HG02840 (cell line): ENCODE data around the gene NOS1.
"Not testable (repeated sequence)": the region's sequence is repeated elsewhere in the genome, so short reads cannot be mapped to it uniquely, and the experiment has no call there.

Source experiments
- ATAC-seq: cut with Tn5 transposase; IDR thresholded peaks from one replicate; pipeline ENCODE4 v1.9.1; 2021; ENCODE audit warnings: mild to moderate bottlenecking, moderate library complexity, moderate number of reproducible peaks; ENCODE audit not compliant: unreplicated experiment, low FRiP score

NOS1 gene

GRCh38 chr12:117188121-117188665 is 173.2 kb downstream of the NOS1 start:
- no peak for ATAC-seq

- ATAC-seq: no peak
These were observed 174.0 kb downstream of the NOS1 start for GRCh38 chr12:117187421-117187820.

DNA sequence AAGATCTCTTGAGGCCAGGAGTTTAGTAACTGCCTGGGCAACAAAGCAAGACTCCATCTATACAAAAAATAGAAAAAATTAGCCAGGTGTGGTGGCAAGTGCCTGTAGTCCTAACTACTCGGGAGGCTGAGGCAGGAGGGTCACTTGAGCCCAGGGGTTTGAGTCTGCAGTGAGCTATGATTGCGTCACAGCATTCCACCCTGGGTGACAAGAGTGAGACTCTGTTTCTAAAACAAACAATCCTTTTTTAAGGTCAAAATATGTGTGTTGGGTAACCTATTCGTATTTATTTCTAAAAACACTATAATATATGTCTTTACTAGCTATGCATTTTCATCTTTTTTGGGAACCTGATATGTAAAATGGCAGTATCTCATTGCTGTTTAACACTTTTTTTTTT is 178.6 kb downstream of the NOS1 start:
- ATAC-seq: no peak

DNA sequence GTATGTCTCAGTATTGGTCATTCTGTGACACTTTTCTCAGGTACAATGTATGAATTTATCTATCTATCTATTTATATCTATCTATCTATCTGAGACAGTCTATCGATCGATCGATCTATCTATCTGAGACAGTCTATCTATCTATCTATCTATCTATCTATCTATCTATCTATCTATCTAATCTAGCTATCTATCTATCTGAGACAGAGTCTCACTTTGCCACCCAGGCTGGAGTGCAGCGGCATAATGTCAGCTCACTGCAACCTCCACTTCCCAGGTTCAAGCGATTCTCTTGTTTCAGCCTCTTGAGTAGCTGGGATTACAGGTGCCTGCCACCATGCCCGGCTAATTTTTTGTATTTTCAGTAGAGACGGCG is 180.0 kb downstream of the NOS1 start:
- ATAC-seq: not testable (repeated sequence)

DNA sequence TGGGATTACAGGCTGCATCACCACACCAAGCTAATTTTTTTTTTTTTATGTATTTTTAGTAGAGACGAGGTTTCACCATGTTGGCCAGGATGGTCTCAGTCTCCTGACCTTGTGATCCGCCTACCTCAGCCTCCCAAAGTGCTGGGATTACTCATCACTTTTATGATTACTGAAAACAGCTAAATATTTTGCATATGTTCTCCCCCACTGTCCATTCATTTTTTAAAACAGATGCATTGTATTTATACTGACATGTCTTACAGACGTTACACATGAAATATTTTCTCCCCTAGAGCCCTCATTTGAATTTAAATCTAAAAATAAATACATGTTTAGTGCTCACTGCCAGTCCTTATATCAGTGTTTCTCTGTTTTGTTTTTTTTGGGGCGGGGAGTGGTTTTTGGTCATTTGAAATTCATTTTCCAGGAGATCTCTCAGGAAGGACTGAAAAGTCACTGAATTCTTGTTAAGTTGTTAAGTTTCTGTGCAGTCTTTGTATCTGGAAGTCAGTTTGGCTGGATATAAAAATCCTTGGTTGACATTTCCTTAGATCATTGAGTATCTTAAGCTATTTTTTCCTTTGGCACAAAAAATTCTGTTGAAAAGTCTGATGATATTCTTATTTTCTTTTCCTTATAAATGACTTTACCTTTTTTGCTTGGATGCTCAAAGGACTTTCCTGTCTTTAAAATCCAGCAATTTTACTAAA is 180.5 kb downstream of the NOS1 start:
- no peak for ATAC-seq

DNA sequence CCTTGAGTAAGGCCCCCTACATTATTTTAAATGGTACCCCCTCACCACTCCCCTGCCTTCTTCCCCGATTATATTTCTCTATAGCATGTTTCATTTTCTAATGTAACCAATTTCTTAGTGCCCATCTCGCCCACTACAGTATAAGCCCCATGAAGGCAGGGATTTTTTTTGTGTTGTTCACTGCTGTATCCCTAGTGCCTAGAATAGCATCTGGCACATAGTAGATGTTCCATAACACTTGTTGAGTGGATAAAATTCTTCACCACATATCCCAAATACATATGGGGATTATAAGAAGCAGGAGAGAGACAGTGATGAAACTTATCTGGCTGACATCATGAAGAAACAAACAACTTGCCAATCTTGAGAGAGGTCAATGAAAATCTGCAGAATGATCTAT is 182.7 kb downstream of the NOS1 start:
- ATAC-seq: no peak

- ATAC-seq: no peak
These were observed 183.1 kb downstream of the NOS1 start for GRCh38 chr12:117178301-117178700.

- ATAC-seq: no peak
These were observed 189.3 kb downstream of the NOS1 start for GRCh38 chr12:117172168-117172567.

DNA sequence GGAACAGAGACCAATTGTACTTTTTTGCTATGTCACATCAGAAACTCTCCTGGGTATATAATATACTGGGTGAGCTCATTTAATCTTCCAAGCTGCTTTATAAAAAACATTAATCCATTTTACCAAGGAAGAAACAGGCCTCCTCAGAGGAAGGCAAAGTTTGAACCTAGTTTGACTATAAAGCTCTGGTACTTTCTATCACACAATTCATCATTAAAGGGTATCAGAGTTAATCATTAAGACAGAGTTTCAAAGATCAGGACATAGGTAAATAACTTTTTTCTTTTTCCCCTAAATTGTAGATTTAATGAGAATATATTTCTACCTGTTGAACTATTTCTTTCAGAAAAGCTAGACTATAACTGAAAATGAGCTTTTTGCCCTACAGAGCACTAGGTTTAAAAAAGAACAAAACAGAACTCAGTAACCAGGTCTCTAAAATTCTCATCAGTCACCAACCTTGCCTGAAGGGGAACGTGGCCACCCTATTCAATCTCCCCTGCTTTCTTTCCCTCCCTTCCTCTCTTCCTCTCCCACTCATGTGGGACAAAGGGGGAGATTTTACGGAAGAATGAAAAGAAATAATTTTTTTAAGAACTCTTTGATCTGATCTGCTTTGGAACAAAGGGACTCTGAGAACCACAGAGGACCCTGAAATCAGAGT is 189.8 kb downstream of the NOS1 start:
- no peak for ATAC-seq

DNA sequence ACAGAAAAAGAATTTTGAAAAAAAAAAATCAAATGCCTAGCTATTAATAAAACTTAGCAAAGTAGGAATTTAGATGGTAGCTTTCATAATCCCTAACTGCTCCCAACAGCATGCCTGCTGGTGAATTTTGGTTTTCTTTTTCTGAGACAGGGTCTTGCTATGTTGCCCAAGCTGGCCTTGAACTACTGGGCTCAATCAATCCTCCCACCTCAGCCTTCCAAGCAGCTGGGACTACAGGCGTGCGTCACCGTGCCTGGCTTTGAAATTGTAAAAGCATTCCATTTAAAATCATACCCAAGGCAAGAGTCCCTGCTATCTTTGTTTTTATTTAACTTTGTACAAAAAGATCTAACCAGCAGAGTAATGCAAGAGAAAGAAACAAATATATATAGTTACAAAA is 191.9 kb downstream of the NOS1 start:
- no peak for ATAC-seq

DNA sequence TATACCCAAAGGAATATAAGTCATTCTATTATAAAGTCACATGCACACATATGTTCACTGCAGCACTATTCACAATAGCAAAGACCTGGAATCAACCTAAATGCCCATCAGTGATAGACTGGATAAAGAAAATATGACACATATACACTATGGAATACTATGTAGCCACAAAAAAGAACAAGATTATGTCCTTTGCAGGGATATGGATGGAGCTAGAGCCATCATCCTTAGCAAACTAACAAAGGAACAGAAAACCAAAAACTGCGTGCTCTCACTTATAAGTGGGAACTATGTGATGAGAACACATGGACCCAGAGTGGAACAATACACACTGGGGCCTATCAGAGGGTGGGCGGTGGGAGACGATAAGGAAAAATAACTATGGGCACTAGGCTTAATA is 192.4 kb downstream of the NOS1 start:
- no peak for ATAC-seq

- no peak for ATAC-seq
These were observed 193.7 kb downstream of the NOS1 start for GRCh38 chr12:117167769-117168168.

GRCh38 chr12:117166107-117166506 is 195.3 kb downstream of the NOS1 start:
- no peak for ATAC-seq

GRCh38 chr12:117165342-117165741 is 196.1 kb downstream of the NOS1 start:
- no peak for ATAC-seq

DNA sequence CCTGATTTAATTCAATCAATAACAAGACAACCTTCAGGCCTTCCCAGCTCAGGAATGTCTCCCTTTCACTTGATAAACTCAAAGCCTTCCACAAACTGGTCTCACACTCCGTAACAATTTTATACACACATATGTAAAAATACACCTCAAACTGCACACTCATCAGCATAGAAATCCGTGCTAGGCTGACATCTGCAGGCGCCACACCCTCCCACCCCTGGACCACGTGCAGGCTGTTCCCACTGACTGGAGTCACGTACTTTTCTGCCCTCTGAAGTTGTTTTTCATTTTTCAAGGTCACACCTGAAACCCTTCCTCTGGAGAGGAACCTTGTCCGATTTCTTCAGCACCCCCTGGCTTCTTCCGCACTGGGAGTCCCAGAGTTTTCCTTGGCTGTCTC is 198.8 kb downstream of the NOS1 start:
- no peak for ATAC-seq

GRCh38 chr12:117162167-117162539 is 199.3 kb downstream of the NOS1 start:
- no peak for ATAC-seq

DNA sequence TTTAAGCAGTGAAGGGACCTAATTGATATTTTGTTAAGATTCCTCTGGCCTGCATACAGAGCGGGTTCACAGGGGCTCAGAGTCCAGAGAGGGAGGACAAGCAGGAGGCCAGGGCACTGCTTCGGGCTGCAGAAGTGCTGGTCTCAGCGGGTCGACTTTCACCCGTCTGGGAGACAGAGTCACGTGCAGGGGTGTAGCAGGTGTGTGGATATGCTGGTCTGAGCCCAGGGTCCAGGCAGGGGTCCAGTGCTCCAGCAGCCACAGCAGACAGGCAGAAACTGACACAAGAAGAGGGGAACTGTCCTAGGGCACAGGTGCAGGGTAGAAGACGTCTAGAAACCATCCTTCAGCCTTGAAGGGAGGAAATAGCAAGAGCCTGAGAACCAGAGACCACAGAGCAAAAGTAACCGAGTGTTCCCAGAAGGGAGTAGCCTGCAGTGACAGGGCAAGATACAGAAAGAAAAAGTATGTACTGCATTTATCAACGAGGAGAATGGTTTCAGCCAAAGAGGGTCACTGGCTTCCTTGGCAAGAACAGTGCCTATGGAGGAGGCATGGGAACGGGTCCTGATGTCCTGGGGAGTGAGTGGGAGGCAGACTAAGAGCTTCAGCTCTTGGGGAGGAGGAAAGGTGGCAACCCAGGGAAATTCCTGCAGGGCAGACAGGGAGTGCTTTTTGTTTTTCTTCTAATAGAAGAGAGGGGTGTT is 199.8 kb downstream of the NOS1 start:
- ATAC-seq: no peak

DNA sequence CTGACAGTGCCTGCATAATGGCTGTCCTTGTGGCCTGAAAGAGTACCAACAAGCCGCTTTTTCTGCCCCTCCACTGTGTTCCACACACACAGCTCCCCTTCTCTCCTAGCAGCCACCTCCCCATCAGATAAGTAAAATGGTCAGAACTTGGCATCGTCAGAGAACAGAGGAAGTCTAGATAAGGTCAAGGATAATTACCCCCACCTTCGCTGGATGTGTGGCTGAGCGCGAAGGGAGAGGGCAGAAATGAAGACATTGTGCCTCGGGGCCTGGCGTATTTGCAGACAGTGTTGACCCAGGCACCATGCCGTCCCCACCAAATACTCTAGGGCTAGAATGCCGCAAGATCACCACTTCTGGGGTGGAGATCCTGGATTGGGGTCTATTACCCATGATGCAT is 201.8 kb downstream of the NOS1 start:
- ATAC-seq: no peak

DNA sequence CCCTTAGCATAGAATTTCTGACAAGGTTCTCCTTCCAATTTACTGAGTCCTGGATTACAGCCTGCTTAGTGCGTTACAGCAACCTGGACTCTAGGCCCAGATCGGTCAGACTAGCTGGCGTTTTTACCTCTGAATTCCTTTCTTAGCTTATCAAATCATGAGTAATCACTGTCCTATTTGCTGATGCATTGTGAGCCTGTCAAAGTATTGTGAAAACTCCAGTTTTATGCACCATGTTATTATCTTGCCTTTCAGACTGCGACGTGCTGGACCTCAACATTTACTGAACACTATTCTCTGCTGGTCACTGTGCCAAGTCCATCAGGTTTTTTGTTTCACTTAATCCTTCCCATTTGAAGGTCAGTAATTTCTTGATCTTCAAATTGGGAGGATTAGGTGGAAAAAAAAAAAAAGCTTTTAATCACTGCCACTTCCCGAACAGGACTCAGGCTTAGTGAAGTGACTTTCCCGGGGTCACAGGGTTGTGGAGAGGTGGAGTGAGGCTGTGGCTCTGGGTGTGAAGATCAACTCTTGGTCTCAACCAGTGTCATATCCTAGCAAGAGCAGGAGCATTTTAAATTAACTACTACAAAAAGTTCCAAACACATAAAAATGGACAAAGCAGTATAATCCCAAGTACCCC is 202.4 kb downstream of the NOS1 start:
- no peak for ATAC-seq
